Neuronal stem cell (in vitro differentiated cells): ENCODE measurements around the gene BTRC.
"Not testable (repeated sequence)": the region's sequence is repeated elsewhere in the genome, so short reads cannot be mapped to it uniquely, and the experiment has no call there.

ENCODE experiments used
- DNase-seq: peaks from one replicate; pipeline ENCODE4 v3.0.0-alpha.2; 2013; ENCODE audit warnings: low spot score
- H2AFZ ChIP-seq: one replicate; pipeline ENCODE4 v1.6.1; 2013; ENCODE audit warnings: mild to moderate bottlenecking, low read length, inconsistent platforms
- H2AK5ac ChIP-seq: 2 replicates; pipeline ENCODE4 v1.6.1; 2013; ENCODE audit warnings: low read depth, mild to moderate bottlenecking, inconsistent platforms, low read length, moderate library complexity, mixed read lengths
- H2BK120ac ChIP-seq: 2 replicates; pipeline ENCODE4 v1.6.1; 2013; ENCODE audit warnings: low read depth, mild to moderate bottlenecking, inconsistent platforms, low read length, moderate library complexity, mixed read lengths
- H2BK12ac ChIP-seq: one replicate; pipeline ENCODE4 v1.6.1; 2013; ENCODE audit warnings: low read length, inconsistent platforms
- H2BK15ac ChIP-seq: 2 replicates; pipeline ENCODE4 v1.6.1; 2013; ENCODE audit warnings: mild to moderate bottlenecking, low read length, inconsistent platforms, mixed read lengths
- H2BK5ac ChIP-seq: one replicate; pipeline ENCODE4 v1.6.1; 2013; ENCODE audit warnings: inconsistent platforms, mild to moderate bottlenecking, low read length, moderate library complexity
- H3K14ac ChIP-seq: one replicate; pipeline ENCODE4 v1.6.1; 2013; ENCODE audit warnings: low read length, inconsistent platforms
- H3K18ac ChIP-seq: 2 replicates; pipeline ENCODE4 v1.6.1; 2013; ENCODE audit warnings: low read length, inconsistent platforms
- H3K23ac ChIP-seq: 2 replicates; pipeline ENCODE4 v1.6.1; 2013; ENCODE audit warnings: low read depth, mild to moderate bottlenecking, mixed read lengths, low read length, inconsistent platforms; ENCODE audit not compliant: poor library complexity
- H3K27ac ChIP-seq: replicated peaks from 3 replicates; pipeline ENCODE4 v1.5.1; 2013; ENCODE audit warnings: low read length, inconsistent platforms
- H3K27me3 ChIP-seq, 3 experiments: 2 replicates each; pipeline ENCODE4 v1.6.1; 2013; ENCODE audit warnings: low read length in 3 of 3, mild to moderate bottlenecking in 2 of 3, inconsistent platforms in 1 of 3, low read depth in 1 of 3, mixed read lengths in 1 of 3, moderate library complexity in 1 of 3; ENCODE audit not compliant: control insufficient read depth in 3 of 3, insufficient read depth in 3 of 3
- H3K36me3 ChIP-seq, 2 donors: replicated peaks in 1 of 2; 2 replicates each; pipeline ENCODE4 v1.6.1; 2013; ENCODE audit warnings: low read length in 2 of 2; ENCODE audit not compliant: control insufficient read depth in 2 of 2, insufficient read depth in 2 of 2
- H3K4ac ChIP-seq: 2 replicates; pipeline ENCODE4 v1.6.1; 2013; ENCODE audit warnings: inconsistent platforms, mild to moderate bottlenecking, low read length, moderate library complexity
- H3K4me1 ChIP-seq, 2 donors: 1 replicate in 1 of 2; 2 replicates in 1 of 2; pipeline ENCODE4 v1.6.1; 2013; ENCODE audit warnings: low read length in 2 of 2, low read depth in 1 of 2; ENCODE audit not compliant: control insufficient read depth in 2 of 2, insufficient read depth in 1 of 2
- H3K4me2 ChIP-seq: one replicate; pipeline ENCODE4 v1.6.1; 2013; ENCODE audit warnings: mild to moderate bottlenecking, low read length, inconsistent platforms; ENCODE audit not compliant: insufficient read depth, poor library complexity, severe bottlenecking
- H3K4me3 ChIP-seq, 2 donors: 2 replicates each; pipeline ENCODE4 v1.5.1; 2013; ENCODE audit warnings: low read length in 2 of 2, mild to moderate bottlenecking in 2 of 2, inconsistent platforms in 1 of 2, moderate library complexity in 1 of 2
- H3K79me1 ChIP-seq: one replicate; pipeline ENCODE4 v1.6.1; 2013; ENCODE audit warnings: low read depth, mild to moderate bottlenecking, inconsistent platforms, low read length, moderate library complexity
- H3K9ac ChIP-seq: one replicate; pipeline ENCODE4 v1.6.1; 2013; ENCODE audit warnings: mild to moderate bottlenecking, low read depth, low read length, inconsistent platforms; ENCODE audit not compliant: poor library complexity
- H3K9me3 ChIP-seq, 2 donors: replicated peaks in 1 of 2; 2 replicates each; pipeline versions ENCODE3 to v1.6.1; 2013; ENCODE audit warnings: low read length in 2 of 2, mild to moderate bottlenecking in 2 of 2, inconsistent platforms in 1 of 2, low read depth in 1 of 2, mixed read lengths in 1 of 2, moderate library complexity in 1 of 2; ENCODE audit not compliant: control insufficient read depth in 2 of 2, insufficient read depth in 1 of 2
- H4K8ac ChIP-seq: one replicate; pipeline ENCODE4 v1.6.1; 2013; ENCODE audit warnings: low read depth, mild to moderate bottlenecking, inconsistent platforms, low read length, moderate library complexity
- H4K91ac ChIP-seq: one replicate; pipeline ENCODE4 v1.6.1; 2013; ENCODE audit warnings: low read length, low read depth, mild to moderate bottlenecking, inconsistent platforms; ENCODE audit not compliant: poor library complexity
- WGBS, 2 donors: extraction: QIAGEN DNeasy Blood & Tissue Kit; methylation state at CpG; one replicate each; pipeline ENCODE4 v1.1.7; 2013; ENCODE audit warnings: missing lambda C conversion rate in 2 of 2, mixed read lengths in 1 of 2; ENCODE audit not compliant: insufficient read length in 2 of 2, insufficient replicate concordance in 1 of 2; ENCODE audit errors: extremely low coverage in 2 of 2; 5-methylcytosine and 5-hydroxymethylcytosine counted together

The BTRC gene

GRCh38 chr10:101334259-101334658 is 19.7 kb upstream of the BTRC start:
- not testable (repeated sequence) for H3K14ac ChIP-seq, H2BK120ac ChIP-seq, H3K9me3 ChIP-seq, H3K27ac ChIP-seq, H3K9ac ChIP-seq, H3K36me3 ChIP-seq, H2BK12ac ChIP-seq, H3K4me3 ChIP-seq, H3K79me1 ChIP-seq, H2BK15ac ChIP-seq, H3K4ac ChIP-seq, H4K91ac ChIP-seq, H2BK5ac ChIP-seq, DNase-seq, H4K8ac ChIP-seq, H2AK5ac ChIP-seq, H3K4me1 ChIP-seq, H3K23ac ChIP-seq, H2AFZ ChIP-seq, H3K4me2 ChIP-seq, H3K18ac ChIP-seq
- no CpG with 5 or more reads among the region's 5 CpGs for WGBS, 2 donors
- H3K27me3 ChIP-seq: peaks cover 0 to 49% (median 0%) of the 10 kb centered on the region in 3 experiments

DNA sequence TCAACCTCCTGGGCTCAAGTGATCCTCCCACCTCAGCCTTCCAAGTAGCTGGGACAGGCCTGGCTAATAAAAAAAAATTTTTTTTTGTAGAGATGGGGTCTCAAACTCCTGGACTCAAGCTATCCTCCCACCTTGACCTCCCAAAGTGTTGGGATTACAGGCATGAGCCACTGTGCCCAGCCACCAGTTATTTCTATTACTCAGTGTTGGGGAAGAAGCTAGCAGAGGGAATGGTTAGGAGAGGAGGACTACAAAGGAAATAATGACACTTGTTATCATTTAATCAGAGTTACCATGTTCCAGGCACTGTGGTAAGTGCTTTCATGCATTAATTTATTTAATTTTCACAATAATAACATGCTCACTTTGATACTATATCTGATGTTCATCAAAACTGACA is 17.6 kb upstream of the BTRC start:
- H3K14ac ChIP-seq: no peak overlapping the region
- H3K9me3 ChIP-seq: no peaks in the 10 kb centered on the region
- no peak overlapping the region for H2BK12ac ChIP-seq
- no peak overlapping the region for H3K4ac ChIP-seq
- no peak overlapping the region for H3K4me3 ChIP-seq
- no peak overlapping the region for H2BK120ac ChIP-seq
- no peak overlapping the region for H2AK5ac ChIP-seq
- H4K8ac ChIP-seq: no peak overlapping the region
- no peak overlapping the region for H3K27ac ChIP-seq
- no peaks in the 10 kb centered on the region for H3K4me1 ChIP-seq
- H3K9ac ChIP-seq: no peak overlapping the region
- H3K4me2 ChIP-seq: no peak overlapping the region
- no peak overlapping the region for H3K23ac ChIP-seq
- H2BK5ac ChIP-seq: no peak overlapping the region
- no peaks in the 10 kb centered on the region for H3K79me1 ChIP-seq
- DNase-seq: no peak
- H2AFZ ChIP-seq: no peak overlapping the region
- no peak overlapping the region for H2BK15ac ChIP-seq
- H3K36me3 ChIP-seq: no peaks in the 10 kb centered on the region
- no peak overlapping the region for H3K18ac ChIP-seq
- peaks cover 0 to 29% (median 0%) of the 10 kb centered on the region in 3 experiments for H3K27me3 ChIP-seq
- H4K91ac ChIP-seq: no peak overlapping the region

GRCh38 chr10:101337836-101338235 is 16.1 kb upstream of the BTRC start:
- H3K27me3 ChIP-seq: peaks cover 0 to 19% (median 0%) of the 10 kb centered on the region in 3 experiments

DNA sequence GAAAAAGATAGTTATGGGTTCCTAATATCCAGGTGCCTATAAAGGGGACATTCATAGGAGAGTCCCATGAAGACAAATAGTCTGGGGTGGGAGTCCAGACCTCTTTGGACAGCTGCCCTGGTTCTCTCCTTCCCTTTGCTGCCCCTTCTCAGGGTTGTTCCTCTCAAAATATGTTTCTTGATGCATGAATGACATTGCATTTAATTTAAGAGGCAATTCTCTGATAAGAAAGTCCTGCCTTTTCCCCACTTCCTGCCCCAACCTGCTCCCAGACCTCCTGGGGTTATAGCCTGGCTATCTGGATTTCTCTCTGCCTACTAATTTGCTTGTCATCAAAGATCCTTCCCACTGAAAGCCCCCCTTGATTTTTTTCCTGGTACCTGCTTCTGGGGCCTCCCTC is 12.5 kb upstream of the BTRC start:
- Histone ChIP-seq H3K4me3 (no peak overlapping the region), H4K8ac (no peak overlapping the region), H2AFZ (no peak overlapping the region), H2BK12ac (no peak overlapping the region), H2BK120ac (no peak overlapping the region), H3K9ac (no peak overlapping the region), H3K4ac (no peak overlapping the region), H3K14ac (no peak overlapping the region), H3K27ac (no peak overlapping the region), H3K79me1 (no peaks in the 10 kb centered on the region), H3K18ac (no peak overlapping the region), H3K4me2 (no peak overlapping the region), H2BK15ac (no peak overlapping the region), H3K23ac (no peak overlapping the region), H4K91ac (no peak overlapping the region), H3K27me3 (peaks cover 0 to 8% (median 0%) of the 10 kb centered on the region in 3 experiments), H3K4me1 (no peaks in the 10 kb centered on the region), H3K36me3 (no peaks in the 10 kb centered on the region), H2AK5ac (no peak overlapping the region), H2BK5ac (no peak overlapping the region), H3K9me3 (no peaks in the 10 kb centered on the region)
- no peak for DNase-seq

More at GRCh38 chr10:101337836-101338235, 16.1 kb upstream of the BTRC start:
- Histone ChIP-seq H3K4ac (no peak overlapping the region), H3K27ac (no peak overlapping the region), H3K14ac (no peak overlapping the region), H2BK120ac (no peak overlapping the region), H4K8ac (no peak overlapping the region), H3K23ac (no peak overlapping the region), H2BK15ac (no peak overlapping the region), H4K91ac (no peak overlapping the region), H2BK12ac (no peak overlapping the region), H3K4me1 (no peaks in the 10 kb centered on the region), H3K18ac (no peak overlapping the region), H2AFZ (no peak overlapping the region), H2AK5ac (no peak overlapping the region), H3K36me3 (no peaks in the 10 kb centered on the region), H2BK5ac (no peak overlapping the region), H3K4me3 (no peak overlapping the region), H3K79me1 (no peaks in the 10 kb centered on the region), H3K9ac (no peak overlapping the region), H3K9me3 (no peaks in the 10 kb centered on the region), H3K4me2 (no peak overlapping the region)
- DNase-seq: no peak
- no CpG with 5 or more reads among the region's 4 CpGs for WGBS, 2 donors
